Fibroblast of mammary gland (primary cell): ENCODE data around the gene PARD3B.
A peak's percentile ranks its signal among the peaks of the same experiment; 100 is the strongest.

Source experiments
- DNase-seq: peaks from one replicate; pipeline ENCODE4 v3.0.0-alpha.2; 2010; ENCODE audit warnings: low read depth
- H3K4me3 ChIP-seq: 2 replicates; pipeline ENCODE4 v1.5.1; 2011; ENCODE audit warnings: low read depth, mild to moderate bottlenecking, low read length, moderate library complexity; ENCODE audit not compliant: control insufficient read depth
- CTCF ChIP-seq: conservative IDR thresholded peaks from 2 replicates; pipeline ENCODE4 v1.5.1; 2011; ENCODE audit warnings: low read depth, low read length, inconsistent platforms; ENCODE audit not compliant: control insufficient read depth, insufficient read depth

The PARD3B gene

DNA sequence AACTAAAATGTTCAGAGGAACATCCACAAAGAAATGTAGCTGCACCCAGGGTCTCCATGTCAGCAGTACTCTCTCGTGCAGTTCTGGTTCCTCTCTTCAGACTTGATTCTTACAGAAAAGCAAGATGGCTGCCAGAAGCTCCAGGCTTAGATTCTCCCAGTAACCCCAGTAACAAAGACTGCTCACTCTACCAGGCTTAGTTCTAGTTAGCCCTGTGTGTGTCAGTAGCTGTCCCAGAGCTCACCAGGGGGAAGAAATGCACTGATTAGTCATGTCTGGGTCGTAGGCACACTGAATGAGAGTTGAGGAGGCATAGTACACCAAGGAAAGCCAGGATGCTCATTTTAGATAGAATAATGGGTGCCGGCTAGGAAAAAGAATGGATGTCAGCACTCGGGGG, 742.0 kb downstream of the PARD3B start:
- DNase-seq = peak; percentile 39
- TF ChIP-seq CTCF = no peak
- no peak overlapping the region for H3K4me3 ChIP-seq

DNA sequence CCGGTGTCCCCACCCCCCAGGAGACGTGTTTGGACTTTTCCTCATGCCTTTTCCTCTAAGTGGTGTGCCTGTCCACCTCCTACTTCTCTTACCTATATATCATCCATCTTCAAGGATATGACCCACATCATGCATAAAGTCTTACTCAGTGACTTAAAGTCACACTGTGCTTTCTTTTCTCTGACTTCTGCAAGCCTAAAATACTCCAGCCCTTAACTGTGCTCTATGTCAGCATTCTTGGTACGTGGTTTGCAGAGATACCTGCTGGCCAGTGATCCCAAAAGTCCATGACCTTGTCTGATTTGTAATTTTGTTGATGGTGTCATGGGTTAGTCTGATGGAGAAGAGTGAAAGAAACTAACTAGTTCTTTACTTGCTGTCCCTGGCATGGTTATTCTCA, 743.4 kb downstream of the PARD3B start:
- no peak for DNase-seq
- TF ChIP-seq CTCF = no peak

GRCh38 chr2:205290299-205290698, 745.0 kb downstream of the PARD3B start:
- DNase-seq = no peak
- no peak for TF ChIP-seq CTCF
- no peak overlapping the region for H3K4me3 ChIP-seq

More for the DNA sequence above, 743.4 kb downstream of the PARD3B start:
- H3K4me3 ChIP-seq = no peak overlapping the region

DNA sequence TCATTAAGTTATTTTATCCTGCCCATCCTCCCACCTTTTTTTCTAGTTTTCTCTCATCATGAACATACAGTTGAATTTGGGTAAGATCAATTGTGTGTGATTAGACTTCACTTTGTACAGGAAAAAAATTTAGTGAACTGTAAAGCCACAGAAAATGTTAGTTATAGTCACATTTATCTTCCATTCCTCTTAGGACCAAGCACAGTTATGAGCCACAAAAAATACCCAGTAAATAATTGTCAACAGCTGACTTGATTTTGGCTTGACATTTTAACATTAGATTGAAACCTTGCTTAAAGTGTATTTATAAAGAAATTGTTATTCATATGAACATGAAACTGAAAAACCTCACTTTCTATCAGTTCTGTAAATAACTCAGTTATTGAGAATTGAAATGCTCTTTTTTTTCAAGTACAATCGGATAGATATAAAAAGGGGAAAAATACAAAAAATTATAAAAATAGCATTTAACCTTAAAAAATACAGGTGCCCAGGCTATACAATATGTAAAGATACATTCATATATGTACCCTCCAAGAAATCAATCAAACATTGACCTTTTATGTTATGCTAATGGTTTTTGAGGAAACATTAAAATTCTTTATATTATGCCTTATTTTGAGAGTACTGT, 747.5 kb downstream of the PARD3B start:
- H3K4me3 ChIP-seq = no peak overlapping the region
- TF ChIP-seq CTCF = no peak
- DNase-seq = no peak

GRCh38 chr2:205293559-205293958, 748.3 kb downstream of the PARD3B start:
- TF ChIP-seq CTCF = no peak
- no peak overlapping the region for H3K4me3 ChIP-seq
- no peak for DNase-seq

GRCh38 chr2:205296959-205297358, 751.7 kb downstream of the PARD3B start:
- no peak for TF ChIP-seq CTCF
- DNase-seq = no peak
- no peak overlapping the region for H3K4me3 ChIP-seq

DNA sequence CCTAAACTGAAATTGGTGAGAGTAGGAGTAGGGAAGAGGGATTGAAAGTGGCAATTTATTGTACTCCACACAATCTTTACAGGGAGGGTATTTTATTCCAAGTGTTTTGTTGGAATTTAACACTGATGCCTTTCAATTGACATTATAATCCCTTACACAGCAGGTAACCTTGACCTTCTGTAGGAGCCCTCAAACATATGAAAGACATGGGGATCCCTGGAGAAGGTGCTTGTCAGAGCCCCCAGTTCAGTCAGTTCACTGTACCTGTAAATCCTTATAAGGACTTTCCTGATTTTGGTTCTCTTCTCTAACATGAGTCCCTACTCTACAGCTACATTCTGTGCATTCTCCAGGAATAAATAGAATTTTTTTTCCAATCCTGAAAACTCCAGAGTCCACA, 752.1 kb downstream of the PARD3B start:
- TF ChIP-seq CTCF = no peak
- no peak overlapping the region for H3K4me3 ChIP-seq
- no peak for DNase-seq
